HepG2 (cell line): ENCODE results near the gene MRPL43. TPM values are rescaled to one million over a fixed set of nuclear protein-coding genes. Genes with fewer than 3 reads are reported as not detected.

Experiments used
- AGO2 ChIP-seq: fragments of 200-400 bp; formaldehyde crosslinking; optimal IDR thresholded peaks from 2 replicates; pipeline ENCODE3; 2017; ENCODE audit warnings: mild to moderate bottlenecking, low read depth, low read length, moderate library complexity
- AHDC1 ChIP-seq: sonication (generic); formaldehyde crosslinking; IDR thresholded peaks from 2 replicates; pipeline ENCODE4 v1.5.1; 2020; ENCODE audit warnings: mild to moderate bottlenecking, missing genetic modification reagents, borderline replicate concordance
- ATF3 ChIP-seq: sonication (generic); formaldehyde crosslinking; IDR thresholded peaks from 2 replicates; pipeline ENCODE4 v1.4.0; 2020; ENCODE audit warnings: missing genetic modification reagents
- ATF6 ChIP-seq: sonication (generic); formaldehyde crosslinking; conservative IDR thresholded peaks from 2 replicates; pipeline ENCODE4 v1.4.0; 2020; ENCODE audit warnings: missing genetic modification reagents
- BHLHE40 ChIP-seq: IDR thresholded peaks from 2 replicates; pipeline ENCODE4 v1.6.1; 2011; ENCODE audit warnings: low read length, improper control_type of control experiment
- EED ChIP-seq: sonication (generic); formaldehyde crosslinking; IDR thresholded peaks from 2 replicates; pipeline ENCODE4 v1.5.0; 2020; ENCODE audit warnings: mild to moderate bottlenecking, missing genetic modification reagents
- KAT2B ChIP-seq: fragments of 150-350 bp; IDR thresholded peaks from 2 replicates; pipeline ENCODE4 v1.6.1; 2014; ENCODE audit warnings: low read depth, low read length, borderline replicate concordance
- LRRFIP1 ChIP-seq: sonication (generic); formaldehyde crosslinking; conservative IDR thresholded peaks from 2 replicates; pipeline ENCODE4 v1.4.0; 2020; ENCODE audit warnings: missing genetic modification reagents
- NFE2L2 ChIP-seq: fragments of 150-350 bp; IDR thresholded peaks from 2 replicates; pipeline ENCODE4 v1.6.1; 2014; ENCODE audit warnings: low read length
- polyA plus RNA-seq, 8 experiments: library from polyadenylated mRNA; depleted of rRNA in 3 of 8; stranded (reverse) in 7 of 8; unstranded in 1 of 8; fragments of >200 nt; fragmentation: Illumina TruSeq in 4 of 8; extraction: Trizol in 4 of 8; gene quantifications; 2 replicates each; pipeline versions ENCODE4 v1.2.1 to v1.2.3, GENCODE V29; 2011 to 2016; ENCODE audit warnings: low read depth in 4 of 8, missing spikeins in 1 of 8, mixed read lengths in 1 of 8; ENCODE audit not compliant: insufficient read depth in 1 of 8
- total RNA-seq, 5 experiments: library from RNA; depleted of rRNA; stranded (reverse); fragments of >200 nt; fragmentation: Illumina TruSeq; extraction: Trizol; gene quantifications; 2 replicates each; pipeline ENCODE4 v1.2.3, GENCODE V29; 2016; ENCODE audit warnings: low read depth in 1 of 5

Gene MRPL43
- total and polyA plus RNA-seq, 2 of the 13 experiments (the other 11 are each of a cell fraction or from before 2014, with no cell fraction given), result 71.0 to 73.7 TPM

GRCh38 chr10:101018600-101019439 lies 31.5 kb upstream of the MRPL43 start (continued):
- no peak for TF ChIP-seq AHDC1 (CRISPR knock-in tag)
- TF ChIP-seq ATF6, result no peak
- 0 out of 2 replicates have a peak, but pooled peaks have one; percentile 6 for TF ChIP-seq BHLHE40
- no peak for TF ChIP-seq KAT2B
- TF ChIP-seq NFE2L2, result no peak
- no peak for TF ChIP-seq LRRFIP1 (CRISPR knock-in tag)
- peak; percentile 69; the same call in 1 of the 2 replicates for TF ChIP-seq EED (CRISPR knock-in tag)
- TF ChIP-seq ATF3 (CRISPR knock-in tag), result no peak
- TF ChIP-seq AGO2, result no peak
